DMS79 (cell line): ENCODE measurements around the gene NR3C2.
"Not testable (repeated sequence)": the region's sequence is repeated elsewhere in the genome, so short reads cannot be mapped to it uniquely, and the experiment has no call there.

Experiments
- DNase-seq: peaks from one replicate; lab custom pipeline; 2025; lab: John Stamatoyannopoulos, UW

NR3C2 gene

DNA sequence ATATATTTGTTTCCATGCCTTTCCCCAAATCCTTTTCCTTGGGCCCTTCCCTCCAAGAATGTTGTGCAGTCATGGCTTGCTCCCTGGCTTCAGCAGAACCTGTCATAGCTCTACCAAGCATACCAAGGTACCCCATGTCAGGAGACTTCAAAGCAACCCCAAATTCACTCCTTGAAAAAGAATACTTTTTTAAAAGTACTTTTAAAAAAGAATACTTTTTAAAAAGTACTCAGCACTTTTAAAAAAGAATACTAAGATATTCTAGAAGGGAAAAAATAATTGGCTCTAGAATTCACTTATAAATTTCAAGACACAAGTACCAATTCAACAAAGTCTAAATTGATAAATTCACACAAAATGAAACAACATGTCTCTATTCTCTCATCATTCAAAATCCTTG lies 76.0 kb downstream of the NR3C2 start:
- no peak for DNase-seq

DNA sequence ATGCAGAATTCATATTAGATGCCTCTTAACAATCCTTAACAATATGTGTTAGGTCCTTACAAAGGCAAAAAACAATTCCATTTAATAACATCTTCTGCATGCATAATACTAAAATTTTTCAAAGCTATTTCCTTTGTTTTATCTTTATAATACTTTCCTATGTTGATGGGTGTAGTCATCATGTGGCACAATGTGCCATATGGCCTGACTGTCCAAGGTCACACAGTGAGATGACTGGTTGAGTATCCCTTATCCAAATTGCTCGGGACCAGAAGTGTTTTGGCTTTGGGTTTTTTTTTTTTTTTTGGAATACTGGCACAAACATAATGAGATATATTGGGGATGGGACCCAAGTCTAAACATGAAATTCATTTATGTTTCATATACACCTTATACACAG lies 77.7 kb downstream of the NR3C2 start:
- DNase-seq: no peak

DNA sequence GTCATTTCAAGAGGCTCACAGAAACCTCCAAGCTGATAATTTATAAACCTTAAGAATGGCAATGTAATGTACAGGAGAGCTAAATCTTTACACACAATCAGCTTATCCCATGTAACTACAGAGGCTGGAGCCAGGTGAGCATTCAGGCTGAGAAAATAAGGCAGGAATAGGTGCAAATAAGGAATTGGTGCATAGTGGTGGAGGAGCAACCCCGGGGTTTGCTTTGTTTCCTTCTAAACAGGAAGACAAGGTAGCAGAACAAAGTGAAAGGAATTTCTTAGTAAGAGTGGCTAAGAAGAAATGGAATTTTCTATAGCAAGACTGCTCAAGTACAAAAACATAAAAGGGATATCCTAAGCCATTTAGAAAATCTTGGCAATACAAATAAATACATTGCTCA lies 82.4 kb downstream of the NR3C2 start:
- no peak for DNase-seq

DNA sequence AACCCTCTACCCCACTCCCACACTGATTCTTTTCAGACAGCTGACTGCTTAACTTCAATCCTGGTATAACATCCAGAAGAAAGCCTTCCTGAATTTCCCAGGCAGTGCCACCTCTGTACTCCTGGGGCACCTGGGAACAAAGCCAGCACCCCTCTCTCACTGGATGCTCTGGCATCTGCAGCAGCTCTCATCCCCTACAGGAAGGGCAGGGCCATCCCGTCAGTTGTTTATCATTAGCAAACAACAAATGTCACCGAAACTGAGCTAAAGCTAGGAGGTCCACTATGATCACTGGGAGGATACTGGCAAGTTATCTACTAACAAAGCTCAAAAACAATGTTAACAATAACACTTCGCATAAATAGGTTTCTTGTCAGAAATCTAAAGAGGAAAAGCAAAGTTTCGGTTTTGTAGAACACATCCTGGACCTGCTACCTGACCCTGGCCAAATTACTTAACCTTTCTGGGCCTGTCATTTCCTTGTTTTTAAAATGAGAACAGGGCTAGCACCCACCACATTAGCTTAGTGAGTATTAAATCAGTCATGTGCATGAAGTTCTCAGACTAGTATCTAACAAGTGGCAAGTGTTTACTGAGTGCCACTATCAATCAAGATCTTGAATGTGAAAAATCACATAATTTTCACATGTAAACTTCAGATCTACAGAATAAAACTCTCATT lies 86.6 kb downstream of the NR3C2 start:
- no peak for DNase-seq

DNA sequence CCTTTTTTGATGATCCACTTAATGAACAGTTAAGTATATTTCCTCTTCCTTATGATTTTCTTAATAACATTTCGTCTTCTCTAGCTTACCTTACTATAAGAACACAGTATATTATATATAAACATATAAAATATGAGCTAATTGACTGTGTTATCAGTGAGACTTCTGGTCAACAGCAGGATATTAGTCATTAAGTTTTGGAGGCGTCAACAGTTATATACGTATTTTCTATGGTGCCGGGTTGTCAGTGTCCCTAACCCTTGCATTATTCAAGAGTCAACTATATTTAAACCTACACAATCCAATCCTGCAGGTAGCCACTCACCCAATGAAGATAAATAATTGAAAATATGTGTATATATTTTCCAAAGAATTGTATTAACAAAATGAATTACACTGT lies 88.0 kb downstream of the NR3C2 start:
- DNase-seq: no peak

DNA sequence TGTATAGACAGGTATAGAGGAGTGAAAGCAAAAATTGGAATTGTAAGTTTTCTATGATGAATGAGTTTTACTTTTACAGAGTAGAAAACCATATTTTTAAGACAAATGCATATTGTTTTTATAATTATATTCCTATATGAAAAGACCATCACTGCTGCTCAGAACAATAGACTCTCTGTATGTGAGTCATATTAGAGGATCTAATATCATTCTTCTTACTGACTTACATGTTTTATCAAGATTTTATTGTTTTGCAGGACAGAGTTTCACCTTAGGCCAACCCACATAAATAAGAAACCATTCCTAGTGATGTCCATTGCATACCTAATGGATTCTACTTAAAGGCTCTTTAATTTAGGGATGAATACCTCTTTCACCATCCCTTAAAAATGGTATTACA lies 88.6 kb downstream of the NR3C2 start:
- no peak for DNase-seq

DNA sequence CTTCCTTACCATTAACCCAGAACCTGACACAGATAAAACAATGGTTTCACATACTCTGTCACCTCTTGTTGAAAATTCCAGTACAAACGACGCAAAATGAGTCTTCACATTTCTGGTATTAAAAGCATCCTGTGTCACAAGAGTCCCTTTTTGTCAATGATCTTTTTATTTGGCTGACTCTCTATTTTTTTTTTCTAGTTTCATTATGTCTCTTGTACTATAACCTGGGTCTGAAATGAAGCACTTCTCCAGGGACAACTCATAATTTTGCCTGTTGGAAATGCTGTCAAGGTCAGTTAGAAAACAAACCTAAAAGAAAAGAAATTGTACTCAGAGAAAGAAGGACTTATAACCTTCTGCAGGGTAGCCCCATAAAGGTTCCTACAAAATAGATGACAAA lies 93.1 kb downstream of the NR3C2 start:
- DNase-seq: no peak

DNA sequence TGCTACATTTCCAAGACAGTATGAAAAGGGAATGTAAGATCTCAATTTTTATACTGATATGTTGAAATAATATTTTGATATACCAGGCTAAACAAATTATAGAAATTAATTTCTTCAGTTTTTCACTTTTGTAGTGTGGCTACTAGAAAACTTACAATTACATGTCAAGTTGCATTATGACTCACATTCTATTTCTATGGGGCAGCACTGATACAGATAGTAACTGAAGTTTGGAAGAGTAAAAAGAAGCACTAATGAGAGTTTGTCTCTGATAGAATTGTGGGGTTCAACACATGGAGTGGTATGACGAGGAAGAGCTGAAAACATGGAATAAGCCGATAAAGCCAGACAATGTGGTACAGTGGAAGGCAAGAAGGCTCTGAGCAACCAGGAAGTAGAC lies 95.6 kb downstream of the NR3C2 start:
- no peak for DNase-seq

DNA sequence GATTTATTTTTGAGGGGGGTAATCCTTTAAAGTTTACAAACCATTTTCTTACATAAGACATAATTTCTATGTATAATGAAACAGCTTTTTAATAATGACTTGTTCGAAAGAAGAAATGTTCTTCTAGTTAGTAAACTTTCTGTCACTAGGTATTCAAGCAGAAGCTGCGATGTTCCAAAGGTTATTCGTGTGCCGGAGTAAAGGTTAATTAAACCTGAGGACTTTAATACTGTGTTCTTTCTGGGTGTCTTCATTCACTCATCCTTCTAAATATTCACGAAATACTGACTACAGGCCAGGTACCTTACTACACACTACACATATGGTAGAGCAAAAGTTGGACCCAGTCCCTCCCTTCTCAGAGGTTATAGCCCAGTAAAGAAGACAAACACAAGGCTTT lies 96.7 kb downstream of the NR3C2 start:
- DNase-seq: no peak

DNA sequence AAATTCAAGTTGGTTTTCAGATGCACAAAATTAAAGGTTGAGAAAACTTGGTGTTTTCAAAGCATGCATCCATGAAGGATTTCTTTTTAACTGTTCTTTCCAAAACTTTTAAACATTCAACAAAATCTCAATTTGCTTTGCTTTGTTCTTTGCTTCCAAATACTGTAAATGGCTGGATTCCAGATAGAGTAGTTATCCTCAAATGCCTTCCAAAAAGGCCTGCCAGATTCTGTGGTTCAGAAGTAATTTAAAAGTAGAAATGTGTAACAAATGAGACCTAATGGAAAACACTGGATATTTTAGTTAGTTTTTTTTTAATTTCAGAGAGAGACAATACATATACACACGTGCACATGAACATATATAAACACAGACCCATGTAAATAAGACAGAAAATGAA lies 97.3 kb downstream of the NR3C2 start:
- DNase-seq: no peak

DNA sequence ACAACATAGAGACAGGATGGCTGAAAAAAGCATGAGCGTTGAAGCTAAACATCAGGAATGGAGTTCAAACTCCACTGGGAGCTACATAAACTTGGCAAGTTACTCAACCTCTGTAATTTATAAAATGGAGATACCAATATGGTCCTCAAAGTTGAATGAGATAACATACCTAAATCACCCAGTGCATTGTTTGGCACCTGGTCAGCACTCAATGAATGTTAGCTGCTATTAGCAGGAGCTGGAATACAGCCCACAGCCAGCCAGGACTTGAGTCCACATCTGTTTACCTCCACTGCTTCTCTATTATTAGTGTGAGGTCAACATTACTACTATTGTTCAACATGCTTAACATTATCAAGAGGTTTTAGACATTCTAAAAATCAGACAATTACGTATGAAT lies 97.9 kb downstream of the NR3C2 start:
- DNase-seq: no peak

DNA sequence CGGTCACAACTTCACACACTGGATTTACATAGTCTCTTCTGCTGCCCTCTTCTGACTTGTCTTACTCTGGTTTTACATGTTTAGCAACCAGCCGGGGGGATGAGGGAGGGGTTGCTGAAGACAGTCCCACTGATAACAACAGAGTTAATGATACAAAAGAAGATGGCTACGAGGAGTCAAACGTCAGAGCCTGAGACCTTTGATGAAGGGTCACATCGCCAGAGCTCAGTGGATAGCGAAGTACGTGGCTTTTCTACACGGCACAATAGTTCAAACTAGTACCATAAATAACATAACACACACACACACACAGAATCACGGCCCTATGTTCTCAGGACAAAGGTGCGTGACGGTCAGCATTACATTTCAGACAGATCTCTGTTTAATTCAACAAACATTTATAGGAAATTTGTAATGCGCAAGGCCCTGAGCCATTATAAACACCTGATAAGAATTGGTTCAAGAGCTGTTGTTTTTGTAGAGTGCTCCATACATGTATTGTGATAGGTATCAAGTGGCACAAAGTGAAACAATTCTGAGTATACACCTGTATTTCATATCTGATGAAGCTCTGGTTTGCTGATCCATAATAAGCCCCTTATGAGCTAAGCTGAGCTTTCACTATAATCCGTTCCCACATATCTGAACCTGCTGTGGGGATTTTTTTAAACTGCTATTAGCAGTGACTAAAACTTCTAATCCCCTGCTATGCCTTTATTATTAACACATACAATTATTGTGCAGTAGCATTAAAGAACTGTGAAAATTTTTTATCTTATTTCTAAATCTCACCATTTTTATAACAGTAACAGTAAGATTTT lies 100.0 kb downstream of the NR3C2 start:
- DNase-seq: no peak

DNA sequence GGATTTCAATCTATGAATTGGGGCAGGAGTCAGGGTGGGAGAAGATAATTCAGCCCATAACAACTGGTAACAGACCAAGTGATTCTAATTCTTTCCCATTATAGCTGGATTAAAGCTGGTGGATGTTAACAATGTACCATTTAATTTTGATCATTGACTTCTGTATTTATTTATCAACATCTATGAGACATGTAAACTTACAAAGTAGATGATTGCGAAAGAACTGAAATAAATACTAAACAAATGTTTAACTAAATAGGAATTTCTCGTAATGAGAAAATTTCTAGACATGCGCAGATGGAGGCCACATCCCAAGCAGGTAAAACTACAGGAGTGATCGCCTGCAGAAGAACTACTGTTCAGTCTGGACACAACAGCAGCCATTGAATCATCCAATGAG lies 107.1 kb downstream of the NR3C2 start:
- no peak for DNase-seq

DNA sequence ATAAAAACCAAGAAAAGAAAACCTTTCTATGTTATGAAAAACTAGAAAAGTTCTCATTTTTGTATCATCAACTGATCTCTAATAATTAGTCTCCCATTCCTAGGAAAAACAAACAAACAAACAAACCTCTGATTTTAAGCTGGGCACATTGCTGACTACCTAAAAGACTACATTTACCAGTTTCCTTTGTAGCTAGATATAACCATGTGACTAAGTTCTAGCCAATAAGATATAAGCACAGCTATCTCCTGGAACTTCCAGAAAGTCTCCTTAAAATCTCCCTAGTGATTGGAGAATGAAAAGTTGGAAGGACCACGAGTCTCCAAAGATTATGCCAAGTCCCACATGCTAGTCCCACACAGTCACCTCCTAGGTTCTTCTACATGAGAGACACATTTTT lies 108.9 kb downstream of the NR3C2 start:
- no peak for DNase-seq

DNA sequence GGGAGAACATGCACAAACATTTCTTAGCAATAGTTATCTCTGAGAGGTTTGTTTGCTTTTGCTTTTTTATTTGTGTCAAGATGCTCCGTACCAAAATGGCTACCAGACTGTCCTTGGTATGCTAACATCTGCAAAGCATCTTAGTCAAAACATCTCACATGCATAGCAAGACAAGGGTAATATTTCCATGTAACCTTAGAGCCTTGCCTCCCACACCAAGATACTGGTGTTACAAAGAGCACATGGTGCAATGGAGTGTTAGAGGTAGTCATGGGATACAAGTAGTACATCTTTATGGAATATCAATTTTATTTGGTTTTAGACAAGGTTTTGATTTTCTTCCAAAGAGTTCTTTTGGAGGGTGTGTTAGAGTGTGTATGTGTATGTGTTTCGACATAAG lies 109.7 kb downstream of the NR3C2 start:
- no peak for DNase-seq

DNA sequence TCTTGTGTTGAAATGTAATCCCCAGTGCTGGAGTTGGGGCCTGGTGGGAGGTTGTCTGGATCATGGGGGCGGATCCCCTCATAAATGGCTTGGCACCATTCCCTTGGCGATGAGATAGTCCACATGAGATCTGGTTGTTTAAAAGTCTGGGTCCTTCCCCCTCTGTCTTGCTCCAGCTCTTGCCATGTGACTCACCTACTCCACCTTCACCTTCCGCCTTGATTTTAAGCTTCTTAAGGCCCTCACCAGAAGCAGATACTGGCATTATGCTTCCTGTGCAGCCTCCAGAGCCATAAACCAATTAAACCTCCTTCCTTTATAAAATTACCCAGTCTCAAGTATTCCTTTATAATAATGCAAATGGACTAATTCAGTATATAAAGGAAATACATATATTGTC lies 111.5 kb downstream of the NR3C2 start:
- no peak for DNase-seq

DNA sequence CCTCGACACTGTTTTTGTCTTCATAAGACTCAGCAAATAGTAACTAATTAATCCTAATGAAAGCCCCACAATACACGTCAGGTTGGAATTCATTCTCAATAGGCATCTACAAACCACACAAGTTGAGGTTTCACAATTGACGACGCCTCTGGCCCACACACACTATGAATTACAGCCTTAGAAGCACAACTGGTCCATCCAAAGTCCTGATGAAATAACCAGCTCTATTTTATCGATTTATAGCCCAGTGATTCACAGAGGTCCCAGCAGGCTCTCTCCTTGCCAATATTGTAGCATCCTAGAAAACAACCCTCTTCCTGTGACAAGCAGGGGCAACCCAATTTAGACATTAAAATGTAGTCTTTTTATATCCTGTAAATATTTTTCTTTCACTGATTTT lies 112.1 kb downstream of the NR3C2 start:
- no peak for DNase-seq

DNA sequence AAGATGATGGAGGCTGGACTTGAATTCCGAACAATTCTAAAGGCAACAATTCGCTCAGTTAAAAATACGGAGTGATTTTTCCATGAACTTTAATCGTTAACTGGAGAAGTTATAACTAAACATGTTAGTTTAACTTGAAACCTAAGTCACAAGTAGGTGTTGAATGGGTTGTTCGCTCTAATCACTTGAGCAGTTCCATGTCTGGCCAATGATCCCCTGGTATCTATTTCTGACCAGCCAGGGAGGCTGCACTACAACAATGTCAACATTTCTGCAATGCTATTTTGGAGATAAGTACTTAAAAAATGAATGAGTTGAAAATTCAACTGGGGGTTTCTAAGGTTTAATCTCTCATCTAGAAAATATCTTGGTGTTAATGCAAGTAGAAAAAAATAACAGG lies 112.5 kb downstream of the NR3C2 start:
- no peak for DNase-seq

DNA sequence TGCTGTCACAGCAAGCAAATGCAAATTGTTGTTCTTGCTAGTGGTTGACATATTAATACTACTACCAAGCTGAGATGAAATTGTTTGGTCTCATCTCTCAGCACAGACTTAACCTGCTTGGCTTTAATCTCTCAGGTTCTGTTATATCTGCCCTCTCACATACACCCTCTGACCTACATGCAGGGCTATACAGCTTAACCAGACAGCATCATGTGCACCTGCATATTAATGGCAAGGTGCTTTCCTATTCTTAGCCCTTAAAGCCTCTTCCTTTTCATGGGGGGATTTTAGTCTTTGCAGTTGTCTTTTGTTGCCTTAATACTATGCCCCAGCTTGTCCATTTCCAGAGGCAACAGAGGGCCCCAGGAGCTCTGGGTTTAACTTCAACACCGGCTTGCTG lies 114.5 kb downstream of the NR3C2 start:
- DNase-seq: no peak

DNA sequence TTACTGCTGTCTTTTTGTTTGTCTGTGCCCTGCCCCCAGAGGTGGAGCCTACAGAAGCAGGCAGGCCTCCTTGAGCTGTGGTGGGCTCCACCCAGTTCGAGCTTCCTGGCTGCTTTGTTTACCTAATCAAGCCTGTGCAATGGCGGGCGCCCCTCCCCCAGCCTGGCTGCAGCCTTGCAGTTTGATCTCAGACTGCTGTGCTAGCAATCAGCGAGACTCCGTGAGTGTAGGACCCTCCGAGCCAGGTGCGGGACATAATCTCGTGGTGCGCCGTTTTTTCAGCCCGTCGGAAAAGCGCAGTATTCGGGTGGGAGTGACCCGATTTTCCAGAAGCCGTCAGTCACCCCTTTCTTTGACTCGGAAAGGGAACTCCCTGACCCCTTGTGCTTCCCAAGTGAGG lies 118.9 kb downstream of the NR3C2 start:
- not testable (repeated sequence) for DNase-seq

DNA sequence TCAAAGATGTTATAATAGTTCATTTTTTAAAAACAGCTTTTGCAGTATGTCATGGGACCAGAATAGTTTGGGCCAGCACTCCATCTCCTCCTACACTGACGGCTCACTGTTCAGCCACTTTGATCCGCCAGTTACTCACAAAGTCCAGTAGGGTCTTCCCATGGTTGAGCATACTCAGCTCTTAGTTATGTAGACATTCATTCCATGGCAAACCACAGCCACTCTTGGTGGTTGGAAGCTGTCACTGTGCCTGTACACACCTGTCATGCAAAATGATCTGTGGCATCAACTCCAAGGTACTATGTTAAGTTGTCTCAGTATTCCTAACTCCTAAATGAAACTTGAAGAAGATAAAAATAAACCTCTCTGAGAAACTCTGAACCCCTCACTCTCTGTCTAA lies 127.2 kb downstream of the NR3C2 start:
- DNase-seq: no peak

DNA sequence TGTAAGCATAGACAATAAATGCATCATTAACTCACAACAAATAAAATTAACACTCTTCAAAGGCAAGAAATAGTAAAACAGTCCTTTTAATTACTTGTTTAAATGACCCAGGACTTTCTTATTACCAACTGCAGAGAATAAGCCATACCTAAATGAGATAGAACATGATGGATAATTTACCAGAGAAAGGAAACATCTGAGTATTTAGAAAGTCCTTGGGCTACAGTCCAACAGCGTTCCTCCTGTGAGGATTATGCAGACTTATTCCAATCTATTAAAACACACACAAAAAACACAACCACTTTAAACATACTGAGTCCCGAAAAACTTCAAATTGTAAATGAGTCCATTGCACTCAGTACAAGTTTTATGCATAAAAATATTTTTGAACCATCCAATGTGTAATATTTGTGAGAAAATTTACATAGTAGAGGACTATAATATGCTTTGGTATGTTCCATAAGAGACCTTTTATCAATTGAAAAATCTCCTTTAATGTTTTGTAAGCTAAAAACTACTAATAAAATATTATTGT lies 129.2 kb downstream of the NR3C2 start:
- DNase-seq: no peak

DNA sequence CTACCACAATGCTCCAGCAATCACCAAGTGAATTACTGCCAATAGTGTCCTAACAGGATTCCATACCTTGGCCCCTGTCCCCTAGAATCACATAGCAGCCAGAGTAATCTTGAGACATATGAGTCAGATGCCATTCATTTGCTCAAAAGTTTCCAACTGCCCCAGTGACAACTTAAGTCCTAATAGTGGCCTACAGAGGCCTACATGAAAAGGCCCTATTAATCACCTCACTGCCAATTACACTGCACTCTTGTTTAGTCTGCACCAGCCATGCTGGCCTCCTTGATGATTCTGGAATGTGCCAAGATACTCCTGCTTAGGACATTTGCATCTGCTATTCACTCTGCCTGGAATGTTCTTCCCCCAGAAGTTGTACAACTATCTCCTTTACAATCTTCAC lies 130.7 kb downstream of the NR3C2 start:
- no peak for DNase-seq

DNA sequence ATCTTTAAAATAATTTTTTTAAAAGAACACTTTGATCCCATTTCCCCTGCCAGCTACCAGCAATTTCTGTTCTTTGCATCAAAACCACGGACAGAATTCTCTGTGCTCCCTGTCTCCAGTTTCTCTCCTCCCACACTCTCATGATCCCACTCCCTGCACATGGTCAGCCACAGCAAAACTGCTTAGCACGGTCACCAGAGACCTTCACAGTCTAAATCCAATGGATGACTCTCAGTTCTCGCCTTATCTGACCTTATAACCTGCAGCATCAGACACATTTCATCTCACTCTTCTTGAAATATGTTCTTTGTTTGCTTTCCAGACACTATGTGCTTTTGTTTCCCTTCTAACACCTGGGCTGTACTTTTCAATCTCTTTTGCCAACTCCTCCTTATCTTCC lies 131.5 kb downstream of the NR3C2 start:
- DNase-seq: no peak
